ENCODE data around the gene ARHGAP11A.

Gene ARHGAP11A

GRCh38 chr15:32657198-32657883, 42.0 kb downstream of the ARHGAP11A start:
- Histone ChIP-seq H3K9ac (ENCODE audit: low read length in 2 of 2) (no peak overlapping the region), H3K9me3 (ENCODE audit: control insufficient read depth in 2 of 2, low read length in 2 of 2) (no peaks in the 10 kb centered on the region), H3K4me1 (ENCODE audit: control insufficient read depth, insufficient read depth, low read length) (peaks cover 12% of the 10 kb centered on the region), H3K36me3 (ENCODE audit: control insufficient read depth in 2 of 2, insufficient read depth in 2 of 2, low read length in 2 of 2) (no peaks in the 10 kb centered on the region), H3K27me3 (ENCODE audit: control insufficient read depth in 1 of 2, insufficient read depth in 2 of 2, low read length in 2 of 2) (no peaks in the 10 kb centered on the region), H3K27ac (ENCODE audit: low read length) (no peak overlapping the region), H3K4me3 (ENCODE audit: low read length in 2 of 2) (no peak overlapping the region)

- H3K36me3 ChIP-seq (ENCODE audit: control insufficient read depth in 2 of 2, insufficient read depth in 2 of 2, low read length in 2 of 2) = no peaks in the 10 kb centered on the region
- no peaks in the 10 kb centered on the region for H3K9me3 ChIP-seq (ENCODE audit: control insufficient read depth in 2 of 2, low read length in 2 of 2)
- H3K4me3 ChIP-seq (ENCODE audit: low read length in 2 of 2) = no peak overlapping the region
- H3K4me1 ChIP-seq (ENCODE audit: control insufficient read depth, insufficient read depth, low read length) = peaks cover 12% of the 10 kb centered on the region
- H3K27me3 ChIP-seq (ENCODE audit: control insufficient read depth in 1 of 2, insufficient read depth in 2 of 2, low read length in 2 of 2) = no peaks in the 10 kb centered on the region
- no peak overlapping the region for H3K27ac ChIP-seq (ENCODE audit: low read length)
- H3K9ac ChIP-seq (ENCODE audit: low read length in 2 of 2) = no peak overlapping the region
Observed at GRCh38 chr15:32657941-32658340, 42.6 kb downstream of the ARHGAP11A start.

DNA sequence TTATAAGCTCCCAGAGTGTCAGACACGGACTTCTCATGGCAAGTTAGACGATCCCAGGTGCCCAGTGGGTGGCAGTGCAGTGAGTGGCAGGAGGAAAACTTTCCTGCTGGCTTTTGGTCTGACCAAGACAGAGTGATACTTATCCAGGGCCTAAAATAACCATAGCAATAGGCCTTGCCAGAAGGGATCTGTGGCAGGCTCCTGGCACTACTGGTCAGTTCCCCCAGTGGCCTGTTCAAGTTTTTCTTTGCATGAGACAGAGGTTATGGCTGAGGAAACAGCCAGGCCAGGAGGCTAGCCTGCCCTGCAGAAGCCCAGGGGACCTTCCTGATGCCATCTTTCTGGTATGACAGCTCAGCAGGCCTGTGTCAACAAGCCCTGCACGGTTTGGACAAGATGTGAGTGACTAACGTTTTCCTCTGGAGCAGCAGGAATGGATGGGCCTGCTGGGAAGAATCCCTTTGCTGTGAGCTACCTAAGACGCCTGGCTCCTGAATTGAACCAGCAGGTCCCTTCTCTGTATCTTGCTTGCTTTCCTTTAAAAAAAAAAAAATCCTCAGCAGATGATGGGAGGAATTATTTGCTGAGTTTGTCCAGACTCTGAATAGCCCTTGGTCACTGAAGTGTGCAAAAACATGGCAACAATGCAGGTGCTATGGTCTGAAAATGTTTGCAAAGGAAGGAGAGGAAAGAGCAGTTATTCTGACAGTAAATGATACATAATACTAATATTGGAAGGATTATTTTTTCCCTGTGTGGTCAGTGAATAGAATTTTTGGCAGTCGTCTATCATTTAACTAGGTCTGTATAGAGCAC, 44.2 kb downstream of the ARHGAP11A start:
- Histone ChIP-seq H3K9me3 (ENCODE audit: control insufficient read depth in 2 of 2, low read length in 2 of 2) (no peaks in the 10 kb centered on the region), H3K4me1 (ENCODE audit: control insufficient read depth, insufficient read depth, low read length) (peaks cover 23% of the 10 kb centered on the region), H3K27ac (ENCODE audit: low read length) (peak overlapping the region; percentile 53), H3K36me3 (ENCODE audit: control insufficient read depth in 2 of 2, insufficient read depth in 2 of 2, low read length in 2 of 2) (no peaks in the 10 kb centered on the region), H3K27me3 (ENCODE audit: control insufficient read depth in 1 of 2, insufficient read depth in 2 of 2, low read length in 2 of 2) (no peaks in the 10 kb centered on the region), H3K9ac (ENCODE audit: low read length in 2 of 2) (no peak overlapping the region), H3K4me3 (ENCODE audit: low read length in 2 of 2) (no peak overlapping the region)

- no peaks in the 10 kb centered on the region for H3K9me3 ChIP-seq (ENCODE audit: control insufficient read depth in 2 of 2, low read length in 2 of 2)
- H3K27ac ChIP-seq (ENCODE audit: low read length) = no peak overlapping the region
- H3K36me3 ChIP-seq (ENCODE audit: control insufficient read depth in 2 of 2, insufficient read depth in 2 of 2, low read length in 2 of 2) = no peaks in the 10 kb centered on the region
- H3K4me1 ChIP-seq (ENCODE audit: control insufficient read depth, insufficient read depth, low read length) = peaks cover 23% of the 10 kb centered on the region
- no peaks in the 10 kb centered on the region for H3K27me3 ChIP-seq (ENCODE audit: control insufficient read depth in 1 of 2, insufficient read depth in 2 of 2, low read length in 2 of 2)
- H3K4me3 ChIP-seq (ENCODE audit: low read length in 2 of 2) = no peak overlapping the region
- no peak overlapping the region for H3K9ac ChIP-seq (ENCODE audit: low read length in 2 of 2)
Observed at GRCh38 chr15:32663671-32664070, 48.4 kb downstream of the ARHGAP11A start.

- H3K9me3 ChIP-seq (ENCODE audit: control insufficient read depth in 2 of 2, low read length in 2 of 2) = no peaks in the 10 kb centered on the region
- no peak overlapping the region for H3K9ac ChIP-seq (ENCODE audit: low read length in 2 of 2)
- no peak overlapping the region for H3K27ac ChIP-seq (ENCODE audit: low read length)
- no peaks in the 10 kb centered on the region for H3K27me3 ChIP-seq (ENCODE audit: control insufficient read depth in 1 of 2, insufficient read depth in 2 of 2, low read length in 2 of 2)
- H3K4me3 ChIP-seq (ENCODE audit: low read length in 2 of 2) = no peak overlapping the region
- peaks cover 16% of the 10 kb centered on the region for H3K4me1 ChIP-seq (ENCODE audit: control insufficient read depth, insufficient read depth, low read length)
- no peaks in the 10 kb centered on the region for H3K36me3 ChIP-seq (ENCODE audit: control insufficient read depth in 2 of 2, insufficient read depth in 2 of 2, low read length in 2 of 2)
Observed at GRCh38 chr15:32664796-32665195, 49.5 kb downstream of the ARHGAP11A start.

- no peaks in the 10 kb centered on the region for H3K27me3 ChIP-seq (ENCODE audit: control insufficient read depth in 1 of 2, insufficient read depth in 2 of 2, low read length in 2 of 2)
- no peaks in the 10 kb centered on the region for H3K36me3 ChIP-seq (ENCODE audit: control insufficient read depth in 2 of 2, insufficient read depth in 2 of 2, low read length in 2 of 2)
- no peak overlapping the region for H3K27ac ChIP-seq (ENCODE audit: low read length)
- peaks cover 17% of the 10 kb centered on the region for H3K4me1 ChIP-seq (ENCODE audit: control insufficient read depth, insufficient read depth, low read length)
- H3K4me3 ChIP-seq (ENCODE audit: low read length in 2 of 2) = no peak overlapping the region
- H3K9me3 ChIP-seq (ENCODE audit: control insufficient read depth in 2 of 2, low read length in 2 of 2) = no peaks in the 10 kb centered on the region
- no peak overlapping the region for H3K9ac ChIP-seq (ENCODE audit: low read length in 2 of 2)
Observed at GRCh38 chr15:32667321-32667720, 52.0 kb downstream of the ARHGAP11A start.

DNA sequence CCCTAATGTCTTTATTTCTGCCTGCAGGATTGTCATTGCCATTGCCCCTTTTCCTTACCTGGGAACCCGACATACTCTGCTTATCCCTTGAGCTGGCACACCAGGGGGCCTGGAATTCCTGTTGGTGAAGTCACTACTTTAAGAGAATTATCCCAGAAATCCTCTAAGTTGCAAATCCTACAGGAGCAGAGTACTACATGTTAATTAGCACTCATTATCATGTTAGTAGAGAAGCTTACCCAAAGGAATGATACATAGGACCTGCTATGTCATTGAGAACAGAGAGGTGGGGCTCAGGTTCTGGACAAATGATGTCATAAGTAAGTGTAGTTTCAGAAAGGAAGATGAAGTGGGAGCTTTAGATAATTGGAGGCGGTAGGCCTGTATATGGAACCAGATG, 53.6 kb downstream of the ARHGAP11A start:
- H3K27me3 ChIP-seq (ENCODE audit: control insufficient read depth in 1 of 2, insufficient read depth in 2 of 2, low read length in 2 of 2) = no peaks in the 10 kb centered on the region
- H3K9me3 ChIP-seq (ENCODE audit: control insufficient read depth in 2 of 2, low read length in 2 of 2) = no peaks in the 10 kb centered on the region
- H3K9ac ChIP-seq (ENCODE audit: low read length in 2 of 2) = no peak overlapping the region
- H3K4me1 ChIP-seq (ENCODE audit: control insufficient read depth, insufficient read depth, low read length) = peaks cover 10% of the 10 kb centered on the region
- no peaks in the 10 kb centered on the region for H3K36me3 ChIP-seq (ENCODE audit: control insufficient read depth in 2 of 2, insufficient read depth in 2 of 2, low read length in 2 of 2)
- H3K27ac ChIP-seq (ENCODE audit: low read length) = no peak overlapping the region
- H3K4me3 ChIP-seq (ENCODE audit: low read length in 2 of 2) = no peak overlapping the region

- no peaks in the 10 kb centered on the region for H3K27me3 ChIP-seq (ENCODE audit: control insufficient read depth in 1 of 2, insufficient read depth in 2 of 2, low read length in 2 of 2)
- H3K9me3 ChIP-seq (ENCODE audit: control insufficient read depth in 2 of 2, low read length in 2 of 2) = no peaks in the 10 kb centered on the region
- peak overlapping the region in 1 of 2 donors; percentile 26 for H3K4me3 ChIP-seq (ENCODE audit: low read length in 2 of 2)
- H3K36me3 ChIP-seq (ENCODE audit: control insufficient read depth in 2 of 2, insufficient read depth in 2 of 2, low read length in 2 of 2) = no peaks in the 10 kb centered on the region
- H3K9ac ChIP-seq (ENCODE audit: low read length in 2 of 2) = no peak overlapping the region
- peak overlapping the region; percentile 18 for H3K27ac ChIP-seq (ENCODE audit: low read length)
- H3K4me1 ChIP-seq (ENCODE audit: control insufficient read depth, insufficient read depth, low read length) = peaks cover 13% of the 10 kb centered on the region
Observed at GRCh38 chr15:32669896-32670611, 54.8 kb downstream of the ARHGAP11A start.

DNA sequence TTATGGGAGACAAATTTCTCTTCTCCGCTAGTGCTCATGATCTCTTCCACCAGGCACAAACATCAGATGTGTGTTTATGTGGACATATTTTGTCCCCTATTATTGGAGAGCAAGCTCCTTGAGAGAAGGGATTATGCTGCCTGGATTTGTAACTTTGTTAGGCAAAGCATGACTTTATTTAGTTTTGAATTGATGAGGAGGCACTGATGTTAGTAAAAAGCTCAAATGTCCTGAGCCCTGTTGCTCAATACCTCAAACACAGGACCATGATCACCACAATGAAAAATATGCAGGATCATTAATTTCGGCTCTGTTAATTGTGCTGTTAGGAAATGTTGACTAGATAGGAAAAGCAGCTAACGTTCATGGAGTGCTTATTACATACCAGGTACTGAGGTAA, 55.3 kb downstream of the ARHGAP11A start:
- H3K36me3 ChIP-seq (ENCODE audit: control insufficient read depth in 2 of 2, insufficient read depth in 2 of 2, low read length in 2 of 2) = no peaks in the 10 kb centered on the region
- H3K4me1 ChIP-seq (ENCODE audit: control insufficient read depth, insufficient read depth, low read length) = peaks cover 13% of the 10 kb centered on the region
- H3K9ac ChIP-seq (ENCODE audit: low read length in 2 of 2) = no peak overlapping the region
- H3K27me3 ChIP-seq (ENCODE audit: control insufficient read depth in 1 of 2, insufficient read depth in 2 of 2, low read length in 2 of 2) = no peaks in the 10 kb centered on the region
- no peaks in the 10 kb centered on the region for H3K9me3 ChIP-seq (ENCODE audit: control insufficient read depth in 2 of 2, low read length in 2 of 2)
- H3K4me3 ChIP-seq (ENCODE audit: low read length in 2 of 2) = no peak overlapping the region
- no peak overlapping the region for H3K27ac ChIP-seq (ENCODE audit: low read length)

GRCh38 chr15:32671339-32672325, 56.3 kb downstream of the ARHGAP11A start:
- no peaks in the 10 kb centered on the region for H3K27me3 ChIP-seq (ENCODE audit: control insufficient read depth in 1 of 2, insufficient read depth in 2 of 2, low read length in 2 of 2)
- no peak overlapping the region for H3K9ac ChIP-seq (ENCODE audit: low read length in 2 of 2)
- peak overlapping the region; percentile 26 for H3K27ac ChIP-seq (ENCODE audit: low read length)
- H3K4me3 ChIP-seq (ENCODE audit: low read length in 2 of 2) = no peak overlapping the region
- no peaks in the 10 kb centered on the region for H3K9me3 ChIP-seq (ENCODE audit: control insufficient read depth in 2 of 2, low read length in 2 of 2)
- peaks cover 19% of the 10 kb centered on the region for H3K4me1 ChIP-seq (ENCODE audit: control insufficient read depth, insufficient read depth, low read length)
- no peaks in the 10 kb centered on the region for H3K36me3 ChIP-seq (ENCODE audit: control insufficient read depth in 2 of 2, insufficient read depth in 2 of 2, low read length in 2 of 2)

Measured in stomach smooth muscle (tissue), 2 donors.